ENCODE results near the gene RASAL2. TPM values are rescaled to one million over a fixed set of nuclear protein-coding genes. Genes with fewer than 3 reads are reported as not detected.
"Not testable (repeated sequence)": the region's sequence is repeated elsewhere in the genome, so short reads cannot be mapped to it uniquely, and the experiment has no call there.

RASAL2 gene
- total RNA-seq, 4 donors from 2014 or later: 26.0 to 51.4 (median 31.0) TPM

DNA sequence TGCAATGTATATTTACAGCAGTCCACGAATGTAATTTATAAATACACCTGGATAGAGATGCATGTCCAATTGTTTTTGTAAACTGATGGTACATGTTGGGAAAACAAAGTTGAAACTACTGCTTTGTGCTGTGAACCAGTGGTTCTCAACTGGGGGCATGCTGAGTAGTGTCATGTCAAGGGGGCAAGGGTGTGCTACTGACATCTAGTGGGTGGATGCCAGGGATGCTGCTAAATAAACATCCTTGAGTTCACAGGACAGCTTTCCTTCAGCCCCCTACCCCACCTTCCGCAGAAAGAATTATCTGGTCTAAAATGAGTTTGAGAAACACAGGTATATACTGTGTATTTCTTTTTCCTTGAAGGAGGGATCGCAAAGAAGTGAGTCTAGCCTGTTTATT, 95.9 kb downstream of the RASAL2 start:
- TF ChIP-seq, protein P1, sequence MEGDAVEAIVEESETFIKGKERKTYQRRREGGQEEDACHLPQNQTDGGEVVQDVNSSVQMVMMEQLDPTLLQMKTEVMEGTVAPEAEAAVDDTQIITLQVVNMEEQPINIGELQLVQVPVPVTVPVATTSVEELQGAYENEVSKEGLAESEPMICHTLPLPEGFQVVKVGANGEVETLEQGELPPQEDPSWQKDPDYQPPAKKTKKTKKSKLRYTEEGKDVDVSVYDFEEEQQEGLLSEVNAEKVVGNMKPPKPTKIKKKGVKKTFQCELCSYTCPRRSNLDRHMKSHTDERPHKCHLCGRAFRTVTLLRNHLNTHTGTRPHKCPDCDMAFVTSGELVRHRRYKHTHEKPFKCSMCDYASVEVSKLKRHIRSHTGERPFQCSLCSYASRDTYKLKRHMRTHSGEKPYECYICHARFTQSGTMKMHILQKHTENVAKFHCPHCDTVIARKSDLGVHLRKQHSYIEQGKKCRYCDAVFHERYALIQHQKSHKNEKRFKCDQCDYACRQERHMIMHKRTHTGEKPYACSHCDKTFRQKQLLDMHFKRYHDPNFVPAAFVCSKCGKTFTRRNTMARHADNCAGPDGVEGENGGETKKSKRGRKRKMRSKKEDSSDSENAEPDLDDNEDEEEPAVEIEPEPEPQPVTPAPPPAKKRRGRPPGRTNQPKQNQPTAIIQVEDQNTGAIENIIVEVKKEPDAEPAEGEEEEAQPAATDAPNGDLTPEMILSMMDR (IDR thresholded peaks at IDR 0.05): no peak
- TF ChIP-seq POLR2A (IDR thresholded peaks at IDR 0.05): no peak
- intact Hi-C loops (cut with DNase I; ENCODE audit: low total_unique reads): no loop called here
- DNase-seq (ENCODE audit: low spot score in 2 of 2): no peak
- no peak overlapping the region for H3K4me3 ChIP-seq (ENCODE audit: low read depth, poor library complexity, severe bottlenecking)
- 78% methylated on average over 3 of the region's 3 CpGs for WGBS, 2 donors

DNA sequence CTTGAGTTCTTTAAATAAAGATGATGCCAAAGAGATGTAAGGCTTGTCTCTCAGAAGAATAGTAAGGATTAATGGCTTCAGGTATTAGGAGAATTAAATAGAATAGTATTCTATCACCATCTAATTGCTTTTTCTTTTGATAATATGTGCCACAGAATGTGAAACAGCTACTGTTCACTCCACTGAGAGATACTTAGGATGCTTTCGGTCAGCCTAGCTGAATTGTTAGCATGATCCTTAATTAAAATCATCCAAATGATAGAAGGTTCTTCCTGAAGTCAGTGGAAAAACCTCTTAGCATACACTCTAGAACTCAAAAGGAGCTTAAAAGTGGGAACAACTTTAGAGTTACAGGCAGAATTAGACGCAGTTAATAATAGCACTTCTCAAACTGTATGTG, 97.0 kb downstream of the RASAL2 start:
- intact Hi-C loops (cut with DNase I; ENCODE audit: low total_unique reads): no loop called here
- no peak for DNase-seq (ENCODE audit: low spot score in 2 of 2)
- TF ChIP-seq, protein P1 (IDR thresholded peaks at IDR 0.05): no peak
- no peak for TF ChIP-seq POLR2A (IDR thresholded peaks at IDR 0.05)
- WGBS, 2 donors: 87 to 88% methylated on average over 2 of the region's 2 CpGs
- H3K4me3 ChIP-seq (ENCODE audit: low read depth, poor library complexity, severe bottlenecking): no peak overlapping the region

DNA sequence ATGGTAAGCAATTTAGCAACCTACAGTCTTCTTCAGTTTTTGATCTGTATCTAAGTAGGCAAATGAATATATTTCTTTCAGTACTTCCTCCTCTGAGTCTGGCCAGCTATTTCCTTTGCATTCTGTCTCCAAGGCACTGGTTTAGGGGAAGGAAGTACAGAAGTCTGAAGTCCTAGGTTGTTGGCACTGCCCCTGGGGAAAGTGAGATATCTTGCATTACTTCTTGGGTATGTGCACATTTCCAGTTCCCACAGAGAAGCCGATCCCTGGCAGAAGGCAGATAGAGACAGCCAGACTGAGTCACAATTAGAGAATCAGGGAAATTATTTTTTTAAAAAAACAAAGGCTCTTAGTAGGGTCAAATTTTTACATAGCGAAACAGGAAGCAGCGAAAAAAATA, 98.8 kb downstream of the RASAL2 start:
- intact Hi-C loops (cut with DNase I; ENCODE audit: low total_unique reads): no loop called here
- H3K4me3 ChIP-seq (ENCODE audit: low read depth, poor library complexity, severe bottlenecking): no peak overlapping the region
- TF ChIP-seq, protein P1 (IDR thresholded peaks at IDR 0.05): no peak
- no peak for TF ChIP-seq POLR2A (IDR thresholded peaks at IDR 0.05)
- peak in 1 of 2 donors; percentile 18 for DNase-seq (ENCODE audit: low spot score in 2 of 2)
- WGBS, 2 donors: 54 to 62% methylated on average over 3 of the region's 3 CpGs

DNA sequence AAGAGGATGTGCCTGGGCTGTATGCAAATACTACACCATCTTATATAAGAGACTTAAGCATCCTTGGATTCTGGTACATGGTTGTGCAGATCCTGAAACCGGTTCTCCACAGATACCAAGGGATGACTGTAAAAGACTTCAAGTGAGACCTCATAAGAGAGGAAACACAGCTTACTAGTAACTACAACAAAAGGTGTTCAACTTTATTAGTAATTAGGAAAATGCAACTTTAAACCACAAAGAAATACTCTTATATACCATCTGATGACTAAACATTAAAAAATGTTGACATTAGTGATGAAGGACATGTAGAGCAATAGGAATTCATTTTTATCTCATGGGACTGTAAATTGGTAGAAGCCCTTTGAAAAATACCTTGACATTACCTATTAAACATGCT, 102.7 kb downstream of the RASAL2 start:
- WGBS, 2 donors: 100% methylated on average over 1 of the region's 1 CpG
- no peak overlapping the region for H3K4me3 ChIP-seq (ENCODE audit: low read depth, poor library complexity, severe bottlenecking)
- no peak for TF ChIP-seq POLR2A (IDR thresholded peaks at IDR 0.05)
- TF ChIP-seq, protein P1 (IDR thresholded peaks at IDR 0.05): no peak
- intact Hi-C loops (cut with DNase I; ENCODE audit: low total_unique reads): no loop called here
- DNase-seq (ENCODE audit: low spot score in 2 of 2): no peak

DNA sequence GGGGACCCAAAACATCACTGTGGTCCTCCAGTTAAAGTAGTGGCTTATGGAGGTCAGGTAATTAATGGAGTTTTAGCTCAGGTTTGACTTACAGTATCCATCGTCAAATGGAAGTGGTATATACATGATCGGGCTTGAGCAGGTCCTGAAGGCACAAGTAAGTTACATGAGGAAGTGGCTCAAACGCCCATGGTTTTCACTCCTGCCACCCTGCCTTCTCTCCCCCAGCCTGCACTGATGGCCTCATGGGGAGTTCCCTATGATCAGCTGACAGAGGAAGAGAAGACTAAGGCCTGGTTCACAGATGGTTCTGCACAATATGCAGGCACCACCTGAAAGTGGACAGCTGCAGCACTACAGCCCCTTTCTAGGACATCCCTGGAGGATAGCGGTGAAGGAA, 108.2 kb downstream of the RASAL2 start:
- intact Hi-C loops (cut with DNase I; ENCODE audit: low total_unique reads); H3K4me3 ChIP-seq (ENCODE audit: low read depth, poor library complexity, severe bottlenecking); DNase-seq (ENCODE audit: low spot score in 2 of 2): not testable (repeated sequence)
- WGBS, 2 donors: 88 to 93% methylated on average over 4 of the region's 4 CpGs

DNA sequence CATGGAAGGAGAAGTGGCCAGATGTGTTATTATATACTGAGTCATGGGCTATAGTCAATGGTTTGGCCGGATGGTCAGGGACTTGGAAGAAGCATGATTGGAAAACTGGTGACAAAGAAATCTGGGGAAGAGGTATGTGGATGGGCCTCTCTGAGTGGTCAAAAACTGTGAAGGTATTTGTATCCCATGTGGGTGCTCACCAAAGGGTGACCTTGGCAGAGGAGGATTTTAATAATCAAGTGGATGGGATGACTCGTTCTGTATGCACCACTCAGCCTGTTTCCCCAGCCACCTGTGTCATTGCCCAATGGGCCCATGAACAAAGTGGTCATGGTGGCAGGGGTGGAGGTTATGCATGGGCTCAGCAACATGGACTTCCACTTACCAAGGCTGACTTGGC, 108.6 kb downstream of the RASAL2 start:
- H3K4me3 ChIP-seq (ENCODE audit: low read depth, poor library complexity, severe bottlenecking); intact Hi-C loops (cut with DNase I; ENCODE audit: low total_unique reads); DNase-seq (ENCODE audit: low spot score in 2 of 2): not testable (repeated sequence)
- WGBS, 2 donors: 86 to 93% methylated on average over 2 of the region's 2 CpGs

DNA sequence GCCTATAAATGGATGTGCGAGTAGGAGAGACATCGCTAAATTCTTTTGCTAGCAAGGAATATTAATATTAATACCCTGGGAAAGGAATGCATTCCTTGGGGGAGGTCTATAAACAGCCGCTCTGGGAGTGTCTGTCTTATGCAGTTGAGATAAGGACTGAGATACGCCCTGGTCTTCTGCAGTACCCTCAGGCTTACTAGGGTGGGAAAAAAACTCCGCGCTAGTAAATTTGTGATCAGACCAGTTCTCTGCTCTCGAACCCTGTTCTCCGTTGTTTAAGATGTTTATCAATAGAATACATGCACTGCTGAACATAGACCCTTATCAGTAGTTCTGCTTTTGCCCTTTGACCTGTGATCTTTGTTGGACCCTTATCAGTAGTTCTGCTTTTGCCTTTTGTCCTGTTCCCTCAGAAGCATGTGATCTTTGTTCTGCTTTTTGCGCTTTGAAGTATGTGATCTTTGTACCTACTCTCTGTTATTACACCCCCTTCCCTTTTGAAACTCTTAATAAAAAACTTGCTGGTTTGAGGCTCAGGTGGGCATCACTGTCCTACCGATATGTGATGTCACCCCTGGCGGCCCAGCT, 114.5 kb downstream of the RASAL2 start:
- DNase-seq (ENCODE audit: low spot score in 2 of 2); H3K4me3 ChIP-seq (ENCODE audit: low read depth, poor library complexity, severe bottlenecking); intact Hi-C loops (cut with DNase I; ENCODE audit: low total_unique reads): not testable (repeated sequence)
- WGBS, 2 donors: 86 to 98% methylated on average over 11 of the region's 11 CpGs
